ENCODE measurements around the gene GPR152. TPM values are rescaled to one million over a fixed set of nuclear protein-coding genes. Genes with fewer than 3 reads are reported as not detected.

GPR152 gene
- total RNA-seq, 1 experiment from 2014 or later: not detected

DNA sequence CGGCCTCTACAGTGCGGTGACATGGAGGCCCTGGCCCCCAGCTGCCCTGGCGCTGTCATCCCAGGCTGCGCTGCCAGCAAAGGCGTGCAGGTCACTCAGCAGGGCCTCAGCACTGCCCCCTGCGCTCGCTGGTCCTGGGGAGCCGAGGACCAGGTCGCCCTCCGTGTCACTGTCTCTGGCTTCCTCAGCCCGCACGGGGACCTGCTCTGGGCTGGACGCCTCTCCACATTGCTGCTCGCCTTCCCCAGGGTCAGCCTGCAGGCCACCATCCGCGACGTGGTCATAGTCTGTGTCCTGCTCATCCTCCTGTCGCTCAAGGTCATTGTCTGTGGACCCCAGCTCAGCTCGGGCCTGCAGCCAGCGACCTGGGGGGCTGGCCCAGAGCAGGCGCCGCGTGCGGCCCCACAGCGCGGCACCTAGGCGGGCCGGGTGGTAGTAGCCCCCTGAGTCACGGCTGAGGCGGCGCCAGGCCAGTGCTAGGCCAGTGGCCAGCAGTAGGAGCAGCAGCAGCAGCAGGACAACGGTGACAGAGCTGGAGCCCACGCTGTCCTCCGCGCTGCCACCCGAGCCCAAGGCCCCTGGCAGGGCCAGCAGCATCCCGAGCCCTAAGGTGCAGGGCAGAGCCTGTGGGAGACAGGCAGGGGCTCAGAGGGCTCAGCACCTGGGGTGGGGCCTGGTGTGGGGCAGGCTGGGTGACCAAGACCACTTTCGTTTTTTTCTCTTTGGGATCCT is 16.6 kb downstream of the GPR152 start:
- ATAC-seq: no peak
- Histone ChIP-seq H3K27me3 (ENCODE audit: insufficient read depth, low read length) (no peaks in the 10 kb centered on the region), H3K79me2 (ENCODE audit: insufficient read depth, low read length) (peaks cover 4% of the 10 kb centered on the region; the same call in 1 of the 2 replicates), H3K9me2 (ENCODE audit: insufficient read depth) (no peaks in the 10 kb centered on the region), H3K4me1 (ENCODE audit: control insufficient read depth in 1 of 2, insufficient read depth in 2 of 2, low read length in 2 of 2) (peaks cover 0 to 16% of the 10 kb centered on the region in 2 experiments; a peak in 3 of 4 replicates), H4K20me1 (ENCODE audit: insufficient read depth) (no peaks in the 10 kb centered on the region), H3K27ac (ENCODE audit: low read depth, low read length) (peak overlapping the region; percentile 1; the same call in 1 of the 2 replicates), H3K36me3 (ENCODE audit: control insufficient read depth in 1 of 2, insufficient read depth in 2 of 2, low read length in 2 of 2) (peaks cover 10 to 13% of the 10 kb centered on the region in 2 experiments; a peak in 3 of 4 replicates), H3K9me3 (ENCODE audit: control insufficient read depth in 1 of 2, insufficient read depth in 1 of 2, low read depth in 1 of 2, low read length in 2 of 2) (no peaks in the 10 kb centered on the region), H3K4me2 (ENCODE audit: low read length) (no peak overlapping the region), H3K4me3 (replicated peaks in 1 of 2; ENCODE audit: low read depth in 1 of 2, low read length in 2 of 2) (no peak overlapping the region), H3K9ac (ENCODE audit: low read length) (no peak overlapping the region), H2AFZ (ENCODE audit: low read depth, low read length, poor library complexity, severe bottlenecking) (no peak overlapping the region)
- no peak for TF ChIP-seq SP1 (IDR thresholded peaks at IDR 0.05; ENCODE audit: low read depth)
- TF ChIP-seq, protein P1, sequence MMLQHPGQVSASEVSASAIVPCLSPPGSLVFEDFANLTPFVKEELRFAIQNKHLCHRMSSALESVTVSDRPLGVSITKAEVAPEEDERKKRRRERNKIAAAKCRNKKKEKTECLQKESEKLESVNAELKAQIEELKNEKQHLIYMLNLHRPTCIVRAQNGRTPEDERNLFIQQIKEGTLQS (IDR thresholded peaks at IDR 0.05): no peak
- TF ChIP-seq, protein P2, sequence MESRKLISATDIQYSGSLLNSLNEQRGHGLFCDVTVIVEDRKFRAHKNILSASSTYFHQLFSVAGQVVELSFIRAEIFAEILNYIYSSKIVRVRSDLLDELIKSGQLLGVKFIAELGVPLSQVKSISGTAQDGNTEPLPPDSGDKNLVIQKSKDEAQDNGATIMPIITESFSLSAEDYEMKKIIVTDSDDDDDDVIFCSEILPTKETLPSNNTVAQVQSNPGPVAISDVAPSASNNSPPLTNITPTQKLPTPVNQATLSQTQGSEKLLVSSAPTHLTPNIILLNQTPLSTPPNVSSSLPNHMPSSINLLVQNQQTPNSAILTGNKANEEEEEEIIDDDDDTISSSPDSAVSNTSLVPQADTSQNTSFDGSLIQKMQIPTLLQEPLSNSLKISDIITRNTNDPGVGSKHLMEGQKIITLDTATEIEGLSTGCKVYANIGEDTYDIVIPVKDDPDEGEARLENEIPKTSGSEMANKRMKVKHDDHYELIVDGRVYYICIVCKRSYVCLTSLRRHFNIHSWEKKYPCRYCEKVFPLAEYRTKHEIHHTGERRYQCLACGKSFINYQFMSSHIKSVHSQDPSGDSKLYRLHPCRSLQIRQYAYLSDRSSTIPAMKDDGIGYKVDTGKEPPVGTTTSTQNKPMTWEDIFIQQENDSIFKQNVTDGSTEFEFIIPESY (IDR thresholded peaks at IDR 0.05; ENCODE audit: extremely low read depth, insufficient replicate concordance, low read length): no peak
- no peak for TF ChIP-seq SIN3A (IDR thresholded peaks at IDR 0.05; ENCODE audit: low read depth)
- no peak for TF ChIP-seq FOSL1 (IDR thresholded peaks at IDR 0.05; ENCODE audit: low read depth)
- TF ChIP-seq, protein P3, sequence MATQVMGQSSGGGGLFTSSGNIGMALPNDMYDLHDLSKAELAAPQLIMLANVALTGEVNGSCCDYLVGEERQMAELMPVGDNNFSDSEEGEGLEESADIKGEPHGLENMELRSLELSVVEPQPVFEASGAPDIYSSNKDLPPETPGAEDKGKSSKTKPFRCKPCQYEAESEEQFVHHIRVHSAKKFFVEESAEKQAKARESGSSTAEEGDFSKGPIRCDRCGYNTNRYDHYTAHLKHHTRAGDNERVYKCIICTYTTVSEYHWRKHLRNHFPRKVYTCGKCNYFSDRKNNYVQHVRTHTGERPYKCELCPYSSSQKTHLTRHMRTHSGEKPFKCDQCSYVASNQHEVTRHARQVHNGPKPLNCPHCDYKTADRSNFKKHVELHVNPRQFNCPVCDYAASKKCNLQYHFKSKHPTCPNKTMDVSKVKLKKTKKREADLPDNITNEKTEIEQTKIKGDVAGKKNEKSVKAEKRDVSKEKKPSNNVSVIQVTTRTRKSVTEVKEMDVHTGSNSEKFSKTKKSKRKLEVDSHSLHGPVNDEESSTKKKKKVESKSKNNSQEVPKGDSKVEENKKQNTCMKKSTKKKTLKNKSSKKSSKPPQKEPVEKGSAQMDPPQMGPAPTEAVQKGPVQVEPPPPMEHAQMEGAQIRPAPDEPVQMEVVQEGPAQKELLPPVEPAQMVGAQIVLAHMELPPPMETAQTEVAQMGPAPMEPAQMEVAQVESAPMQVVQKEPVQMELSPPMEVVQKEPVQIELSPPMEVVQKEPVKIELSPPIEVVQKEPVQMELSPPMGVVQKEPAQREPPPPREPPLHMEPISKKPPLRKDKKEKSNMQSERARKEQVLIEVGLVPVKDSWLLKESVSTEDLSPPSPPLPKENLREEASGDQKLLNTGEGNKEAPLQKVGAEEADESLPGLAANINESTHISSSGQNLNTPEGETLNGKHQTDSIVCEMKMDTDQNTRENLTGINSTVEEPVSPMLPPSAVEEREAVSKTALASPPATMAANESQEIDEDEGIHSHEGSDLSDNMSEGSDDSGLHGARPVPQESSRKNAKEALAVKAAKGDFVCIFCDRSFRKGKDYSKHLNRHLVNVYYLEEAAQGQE (IDR thresholded peaks at IDR 0.05; ENCODE audit: low read depth): no peak
- TF ChIP-seq POLR2AphosphoS5 (IDR thresholded peaks at IDR 0.05; ENCODE audit: low read depth, low read length): no peak
- POLR2A ChIA-PET: no interaction called here
- intact Hi-C loops (cut with micrococcal nuclease): no loop called here
- CTCF ChIA-PET: no interaction called here
- no peak for DNase-seq (ENCODE audit: low read depth, low spot score)
- RAD21 ChIA-PET (ENCODE audit: low non-redundant PET in 1 of 2, low total read pairs in 2 of 2, uncharacterized antibody in 2 of 2, unreplicated experiment in 2 of 2): no interaction called here
- no TSS peak for BruUV-seq (replicated peaks)

Data from HCT116 (cell line).